Smooth muscle cell (in vitro differentiated cells): ENCODE measurements around the gene ATP8A2. TPM values are rescaled to one million over a fixed set of nuclear protein-coding genes. Genes with fewer than 3 reads are reported as not detected.

ENCODE experiments used
- DNase-seq: peaks from one replicate; lab custom pipeline; 2025; ENCODE audit not compliant: unreplicated experiment; lab: John Stamatoyannopoulos, UW
- H2AFZ ChIP-seq: fragments of 200-600 bp; sonication (generic); 2 replicates; pipeline ENCODE4 v1.6.0; 2016; ENCODE audit warnings: antibody characterized with exemption, low read depth, mild to moderate bottlenecking
- H3F3A ChIP-seq: fragments of 200-600 bp; sonication (generic); 2 replicates; pipeline ENCODE4 v1.6.0; 2017; ENCODE audit warnings: antibody characterized with exemption, low read depth
- H3K27ac ChIP-seq: fragments of 200-600 bp; sonication (generic); 2 replicates; pipeline ENCODE4 v1.5.1; 2016; ENCODE audit warnings: low read depth, mild to moderate bottlenecking
- H3K27me3 ChIP-seq: fragments of 200-600 bp; sonication (generic); 2 replicates; pipeline ENCODE4 v1.6.1; 2016; ENCODE audit warnings: low read depth, mild to moderate bottlenecking
- H3K36me3 ChIP-seq: fragments of 200-600 bp; sonication (generic); 2 replicates; pipeline ENCODE4 v1.5.1; 2016; ENCODE audit warnings: low read depth
- H3K4me1 ChIP-seq: fragments of 200-600 bp; sonication (generic); 2 replicates; pipeline ENCODE4 v1.5.1; 2016; ENCODE audit warnings: low read depth
- H3K4me2 ChIP-seq: fragments of 200-600 bp; sonication (generic); 2 replicates; pipeline ENCODE4 v1.6.0; 2016; ENCODE audit warnings: mild to moderate bottlenecking
- H3K4me3 ChIP-seq: fragments of 200-600 bp; sonication (generic); 2 replicates; pipeline ENCODE4 v1.5.1; 2016; ENCODE audit warnings: mild to moderate bottlenecking
- H3K79me2 ChIP-seq: fragments of 200-600 bp; sonication (generic); 2 replicates; pipeline ENCODE4 v1.6.0; 2016; ENCODE audit warnings: low read depth, mild to moderate bottlenecking
- H3K9ac ChIP-seq: fragments of 200-600 bp; sonication (generic); 2 replicates; pipeline ENCODE4 v1.6.0; 2016; ENCODE audit warnings: low read depth
- H3K9me3 ChIP-seq: fragments of 200-600 bp; sonication (generic); replicated peaks from 2 replicates; pipeline ENCODE4 v1.5.1; 2016; ENCODE audit warnings: low read depth
- H4K20me1 ChIP-seq: fragments of 200-600 bp; sonication (generic); 2 replicates; pipeline ENCODE4 v1.6.0; 2016; ENCODE audit warnings: low read depth
- WGBS: methylation state at CpG from one replicate; pipeline ENCODE4 v1.1.7; 2016; ENCODE audit warnings: low lambda C conversion rate; 5-methylcytosine and 5-hydroxymethylcytosine counted together
- polyA plus RNA-seq: library from polyadenylated mRNA; unstranded; fragments of >200 nt; fragmentation: Nextera tagmentation; extraction: Ambion mirVana; gene quantifications from 2 replicates; pipeline ENCODE4 v1.2.1, GENCODE V29; 2016
- total RNA-seq: library from RNA; depleted of rRNA; stranded (reverse); fragments of >200 nt; gene quantifications from 2 replicates; pipeline ENCODE4 v1.2.3, GENCODE V29; 2014
- TF ChIP-seq, protein P1 (sequence below): fragments of 200-600 bp; sonication (generic); IDR thresholded peaks from 2 replicates; pipeline ENCODE4 v1.5.1; 2017; ENCODE audit warnings: borderline replicate concordance, mild to moderate bottlenecking, antibody characterized with exemption; ENCODE audit not compliant: insufficient read depth, poor library complexity, severe bottlenecking

Gene ATP8A2
- total and polyA plus RNA-seq, 2 experiments from 2014 or later = under 0.01 to 0.06 TPM

DNA sequence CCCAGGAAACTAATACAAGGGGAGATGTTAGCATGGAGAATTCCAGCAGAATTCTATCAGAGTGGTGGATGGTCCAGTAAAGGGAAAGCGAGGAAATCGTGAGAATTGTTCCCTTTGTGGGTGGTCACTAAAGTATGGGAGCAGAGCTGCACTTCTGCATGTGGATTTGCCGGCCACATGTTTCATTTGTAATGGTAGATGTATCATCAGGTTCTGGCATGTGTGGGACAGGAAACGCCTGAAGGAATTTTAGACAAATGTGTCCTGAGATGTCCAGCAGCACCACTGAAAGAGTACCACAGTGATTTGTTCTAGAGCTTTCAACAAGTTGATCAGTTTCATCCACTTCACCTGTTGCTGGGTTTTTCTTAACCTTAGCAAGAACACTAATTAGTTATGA, 371.6 kb downstream of the ATP8A2 start:
- no peaks in the 10 kb centered on the region for H3F3A ChIP-seq
- TF ChIP-seq, protein P1, sequence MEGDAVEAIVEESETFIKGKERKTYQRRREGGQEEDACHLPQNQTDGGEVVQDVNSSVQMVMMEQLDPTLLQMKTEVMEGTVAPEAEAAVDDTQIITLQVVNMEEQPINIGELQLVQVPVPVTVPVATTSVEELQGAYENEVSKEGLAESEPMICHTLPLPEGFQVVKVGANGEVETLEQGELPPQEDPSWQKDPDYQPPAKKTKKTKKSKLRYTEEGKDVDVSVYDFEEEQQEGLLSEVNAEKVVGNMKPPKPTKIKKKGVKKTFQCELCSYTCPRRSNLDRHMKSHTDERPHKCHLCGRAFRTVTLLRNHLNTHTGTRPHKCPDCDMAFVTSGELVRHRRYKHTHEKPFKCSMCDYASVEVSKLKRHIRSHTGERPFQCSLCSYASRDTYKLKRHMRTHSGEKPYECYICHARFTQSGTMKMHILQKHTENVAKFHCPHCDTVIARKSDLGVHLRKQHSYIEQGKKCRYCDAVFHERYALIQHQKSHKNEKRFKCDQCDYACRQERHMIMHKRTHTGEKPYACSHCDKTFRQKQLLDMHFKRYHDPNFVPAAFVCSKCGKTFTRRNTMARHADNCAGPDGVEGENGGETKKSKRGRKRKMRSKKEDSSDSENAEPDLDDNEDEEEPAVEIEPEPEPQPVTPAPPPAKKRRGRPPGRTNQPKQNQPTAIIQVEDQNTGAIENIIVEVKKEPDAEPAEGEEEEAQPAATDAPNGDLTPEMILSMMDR = no peak
- no peak overlapping the region for H3K27ac ChIP-seq
- H3K9ac ChIP-seq = no peak overlapping the region
- DNase-seq = no peak
- H3K27me3 ChIP-seq = no peaks in the 10 kb centered on the region
- H4K20me1 ChIP-seq = no peaks in the 10 kb centered on the region
- WGBS = 94% methylated on average over 4 of the region's 4 CpGs
- peaks cover 19% of the 10 kb centered on the region for H3K4me1 ChIP-seq
- peak overlapping the region; percentile 12 for H3K4me2 ChIP-seq
- no peaks in the 10 kb centered on the region for H3K36me3 ChIP-seq
- no peaks in the 10 kb centered on the region for H3K9me3 ChIP-seq
- no peaks in the 10 kb centered on the region for H3K79me2 ChIP-seq
- no peak overlapping the region for H2AFZ ChIP-seq
- H3K4me3 ChIP-seq = no peak overlapping the region

DNA sequence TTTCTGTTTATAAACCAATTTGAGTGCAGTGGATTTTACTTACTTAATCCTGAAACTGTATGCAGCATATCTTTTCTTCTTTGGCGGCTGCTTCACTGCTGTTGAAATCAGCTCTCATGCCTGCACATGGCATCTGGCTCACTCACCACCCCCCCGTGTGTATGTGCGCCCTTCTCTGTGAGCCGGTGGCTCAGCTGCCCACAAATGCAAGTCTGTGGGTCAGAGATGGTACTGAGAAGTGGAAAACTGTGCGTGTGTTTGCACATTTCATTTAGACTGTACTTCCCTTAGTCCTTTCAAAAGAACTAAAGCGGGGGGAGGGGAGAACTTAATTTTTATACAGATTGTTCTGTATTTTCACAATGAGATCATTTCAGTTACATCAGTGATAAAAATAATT, 372.4 kb downstream of the ATP8A2 start:
- H2AFZ ChIP-seq = no peak overlapping the region
- H3K4me1 ChIP-seq = peaks cover 13% of the 10 kb centered on the region
- H3K79me2 ChIP-seq = no peaks in the 10 kb centered on the region
- no peaks in the 10 kb centered on the region for H3K9me3 ChIP-seq
- no peaks in the 10 kb centered on the region for H3K36me3 ChIP-seq
- 48% methylated on average over 6 of the region's 6 CpGs for WGBS
- no peaks in the 10 kb centered on the region for H3F3A ChIP-seq
- TF ChIP-seq, protein P1 = no peak
- peak overlapping the region; percentile 12 for H3K4me2 ChIP-seq
- H3K9ac ChIP-seq = no peak overlapping the region
- no peak overlapping the region for H3K4me3 ChIP-seq
- DNase-seq = no peak
- no peaks in the 10 kb centered on the region for H3K27me3 ChIP-seq
- no peaks in the 10 kb centered on the region for H4K20me1 ChIP-seq
- peak overlapping the region; percentile 7 for H3K27ac ChIP-seq

DNA sequence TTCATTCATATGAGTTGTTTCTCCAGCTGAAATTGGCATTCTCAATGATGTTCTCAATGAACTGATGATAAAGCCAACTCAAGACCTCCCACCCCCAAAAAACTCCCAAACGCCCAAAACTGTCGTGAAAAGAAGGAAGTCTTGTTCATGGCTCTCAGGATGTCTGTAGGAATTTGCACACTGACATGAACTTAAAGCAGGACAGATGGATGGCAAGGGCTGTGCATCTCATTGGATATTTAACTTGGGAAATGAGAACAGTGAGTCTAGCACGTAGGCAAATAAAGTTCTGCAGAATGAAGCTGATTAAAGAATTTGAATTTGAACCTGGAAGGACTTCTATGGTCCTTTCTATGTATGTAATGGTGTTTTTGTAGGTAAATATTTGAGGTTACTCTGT, 374.4 kb downstream of the ATP8A2 start:
- no peak overlapping the region for H3K4me3 ChIP-seq
- H3K9ac ChIP-seq = no peak overlapping the region
- H4K20me1 ChIP-seq = no peaks in the 10 kb centered on the region
- no peaks in the 10 kb centered on the region for H3F3A ChIP-seq
- no peaks in the 10 kb centered on the region for H3K79me2 ChIP-seq
- no peak overlapping the region for H2AFZ ChIP-seq
- H3K27ac ChIP-seq = no peak overlapping the region
- peaks cover 13% of the 10 kb centered on the region for H3K4me1 ChIP-seq
- no peak overlapping the region for H3K4me2 ChIP-seq
- TF ChIP-seq, protein P1 = no peak
- H3K27me3 ChIP-seq = no peaks in the 10 kb centered on the region
- WGBS = 83% methylated on average over 3 of the region's 3 CpGs
- DNase-seq = no peak
- H3K36me3 ChIP-seq = no peaks in the 10 kb centered on the region
- no peaks in the 10 kb centered on the region for H3K9me3 ChIP-seq

DNA sequence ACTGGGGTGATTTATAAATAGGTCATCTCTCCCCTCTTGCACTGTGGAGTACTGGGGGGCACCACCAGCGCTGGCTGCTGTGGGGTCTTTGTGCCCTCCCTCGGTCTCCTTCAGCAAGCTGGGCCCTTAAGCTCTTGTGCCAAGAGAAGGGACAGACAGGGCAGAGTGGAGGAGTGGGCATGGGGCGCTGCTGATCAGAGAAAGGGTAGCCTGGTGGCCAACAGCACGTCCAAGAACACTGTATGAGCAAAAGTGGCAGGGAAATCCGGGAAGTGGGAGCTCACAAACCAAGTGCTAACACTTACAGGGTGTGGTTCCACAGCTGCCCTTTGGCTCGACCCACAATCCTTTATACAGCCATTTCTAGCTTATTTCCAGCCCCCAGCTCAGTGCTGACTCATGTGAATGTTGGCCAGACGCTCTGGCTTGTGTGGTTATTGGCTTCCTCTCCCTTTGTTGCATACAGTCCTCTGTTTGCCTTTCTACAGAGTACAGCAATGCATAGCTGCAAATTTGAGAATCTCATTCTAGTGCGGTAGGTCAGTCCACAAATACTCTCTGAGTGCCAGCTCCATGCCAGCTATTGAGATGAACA, 381.3 kb downstream of the ATP8A2 start:
- Histone ChIP-seq H3F3A (no peaks in the 10 kb centered on the region), H3K9me3 (no peaks in the 10 kb centered on the region), H3K4me3 (no peak overlapping the region), H3K27me3 (peaks cover 6% of the 10 kb centered on the region), H3K9ac (no peak overlapping the region), H3K79me2 (no peaks in the 10 kb centered on the region), H3K36me3 (no peaks in the 10 kb centered on the region), H2AFZ (no peak overlapping the region), H3K4me1 (peaks cover 5% of the 10 kb centered on the region), H3K4me2 (peak overlapping the region; percentile 22), H4K20me1 (no peaks in the 10 kb centered on the region), H3K27ac (no peak overlapping the region)
- WGBS = 54% methylated on average over 8 of the region's 8 CpGs
- TF ChIP-seq, protein P1 = no peak
- DNase-seq = no peak
